Activated CD8-positive, alpha-beta memory T cell treated with anti-CD3 and anti-CD28 coated beads for 48 hours (primary cell): ENCODE measurements around the gene IL1RL2.

Experiments used
- DNase-seq, 3 experiments: peaks; one replicate each; pipeline ENCODE4 v3.0.0-alpha.2; 2020; ENCODE audit warnings: low read depth in 2 of 3, low spot score in 2 of 3

The IL1RL2 gene

DNA sequence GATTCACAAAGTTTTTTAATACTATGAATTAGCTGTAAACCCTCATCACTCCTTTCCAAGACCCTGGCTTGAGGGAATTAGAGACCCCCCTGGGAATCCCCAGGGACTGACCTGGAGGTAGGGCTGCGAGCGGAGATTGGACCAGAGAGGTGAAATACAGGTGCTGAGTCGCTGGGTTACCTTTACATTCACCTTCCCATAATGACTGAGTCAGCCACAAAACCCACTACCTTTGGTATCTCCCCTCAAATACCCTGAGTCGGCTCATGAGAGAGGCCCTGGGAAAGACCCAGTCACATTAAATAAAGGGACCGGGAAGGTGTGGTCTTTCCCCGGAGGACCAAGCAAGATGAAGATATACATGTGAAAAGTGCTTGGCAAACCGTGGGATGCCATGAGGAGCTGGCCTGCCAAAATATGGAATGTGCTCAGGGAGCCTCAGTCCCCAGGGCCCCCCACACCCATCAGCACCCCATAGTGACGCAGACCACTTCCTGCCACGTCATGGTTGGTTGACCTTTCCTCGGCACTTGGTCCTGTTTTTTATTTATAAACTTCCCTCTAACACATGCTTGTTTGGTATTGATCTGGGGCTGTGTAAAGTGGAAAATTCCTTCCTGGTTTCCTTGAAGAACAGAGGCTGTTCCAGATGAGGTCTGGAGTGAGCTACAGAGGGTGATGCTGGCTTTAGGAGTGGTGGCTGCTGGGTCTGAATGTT lies 51.4 kb downstream of the IL1RL2 start:
- no peak for DNase-seq

- DNase-seq, result no peak
These were observed 52.0 kb downstream of the IL1RL2 start for GRCh38 chr2:102238778-102239177.

GRCh38 chr2:102239344-102239743 lies 52.5 kb downstream of the IL1RL2 start:
- DNase-seq, result no peak

DNA sequence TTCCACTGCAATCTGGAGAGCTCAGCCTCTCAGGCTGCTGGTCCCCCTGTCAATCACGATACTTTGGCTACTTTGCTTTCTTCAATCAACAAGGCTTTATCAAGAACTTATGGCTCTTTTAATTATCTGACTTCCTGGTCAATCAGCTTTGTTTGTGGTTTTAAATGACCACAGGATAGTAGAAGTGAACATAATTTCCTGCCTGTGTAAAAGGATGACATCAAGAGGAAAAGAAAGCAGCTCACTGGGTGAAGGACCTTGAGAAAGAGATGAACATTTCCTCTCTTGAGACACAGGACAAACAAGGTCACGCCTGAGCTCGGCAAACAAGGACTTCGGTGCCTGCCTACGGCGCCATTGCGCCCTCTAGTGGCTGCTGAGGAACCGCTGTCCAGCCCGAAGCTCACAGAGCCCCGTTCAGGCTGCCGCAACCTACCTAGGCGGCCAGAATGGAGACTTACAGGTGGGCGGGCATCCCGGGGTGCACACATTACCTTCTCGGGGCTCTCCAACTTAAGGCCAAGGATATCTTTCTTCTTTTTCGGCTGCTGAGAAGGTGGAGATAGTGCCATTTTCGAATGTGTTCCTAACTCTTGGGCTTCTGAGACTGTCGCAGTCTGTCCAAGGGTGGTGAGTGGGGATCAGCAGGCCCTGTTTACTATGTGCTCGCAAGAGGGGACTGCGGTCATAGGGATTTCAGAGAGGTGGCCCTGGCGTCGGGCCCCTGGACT lies 54.0 kb downstream of the IL1RL2 start:
- peak; percentile 67 to 92 (median 81) for DNase-seq

- DNase-seq, result no peak
These were observed 54.9 kb downstream of the IL1RL2 start for GRCh38 chr2:102241616-102242305.

DNA sequence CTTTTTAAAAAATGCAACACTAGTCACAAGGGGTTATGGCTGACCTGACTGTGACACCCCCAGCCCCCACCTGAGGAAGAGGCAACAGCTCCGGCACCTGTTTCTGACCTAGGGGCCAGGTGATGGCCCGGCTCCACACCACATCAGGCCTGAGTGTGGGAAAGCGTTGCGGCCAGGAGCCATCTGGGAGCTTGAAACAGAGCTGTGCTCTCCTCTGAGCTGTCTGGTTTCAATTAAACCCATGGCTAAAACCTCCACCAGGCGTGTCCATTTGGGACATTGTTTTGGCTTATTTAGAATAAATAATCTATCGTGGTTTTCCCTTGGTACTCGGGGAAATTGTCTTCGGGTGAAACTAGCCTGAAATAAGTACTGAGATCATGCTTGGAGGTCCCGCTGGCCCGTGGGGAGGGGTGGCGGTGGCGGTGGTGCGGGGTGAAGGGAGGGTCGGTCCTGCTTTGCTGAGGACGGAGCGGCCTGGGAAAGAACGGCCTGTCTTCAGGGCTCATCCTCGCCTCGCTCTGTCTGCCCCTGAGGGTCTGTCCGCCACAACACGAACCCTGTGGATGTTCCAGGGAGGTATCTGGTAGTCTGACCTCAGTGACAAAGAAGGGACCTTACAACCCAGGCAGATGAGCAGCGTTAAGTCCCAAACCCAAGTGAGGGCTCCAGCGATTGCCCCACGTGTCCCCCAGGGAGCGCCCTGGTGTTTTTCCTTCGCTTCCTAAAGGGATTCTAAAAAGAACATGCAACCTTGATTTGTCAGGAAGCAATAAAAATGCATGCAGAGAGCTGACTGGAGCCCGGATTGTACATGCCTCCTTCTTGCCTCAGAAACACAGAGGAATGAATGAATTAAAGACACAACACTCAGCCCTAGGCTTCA lies 58.7 kb downstream of the IL1RL2 start:
- no peak for DNase-seq

DNA sequence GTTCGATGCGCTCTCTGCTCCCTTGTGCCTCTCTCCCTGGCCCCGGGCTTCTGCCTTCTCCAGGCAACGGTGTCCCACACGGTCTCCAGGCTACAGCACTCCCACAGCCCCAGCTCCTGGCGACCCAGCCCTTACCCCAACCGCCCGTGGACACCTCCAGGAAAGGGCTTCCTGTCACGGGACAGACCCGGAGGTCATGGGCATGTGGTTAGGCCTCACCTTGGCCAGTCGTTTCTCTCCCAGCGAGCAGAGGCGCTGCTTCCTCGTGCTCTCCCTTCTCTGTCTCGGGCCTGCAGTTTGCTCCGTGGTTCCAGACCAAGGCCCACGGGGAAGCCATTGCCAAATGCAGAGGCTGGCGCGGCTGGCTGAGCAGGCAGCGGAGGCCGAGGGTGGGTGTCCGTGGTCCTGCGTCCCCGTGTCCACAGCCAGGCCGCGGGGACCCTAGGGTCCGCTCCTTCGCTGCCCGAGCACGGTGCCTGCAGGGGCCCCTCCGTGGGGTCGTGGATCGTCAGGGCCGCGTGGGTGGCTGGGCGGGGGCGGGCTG lies 63.5 kb downstream of the IL1RL2 start:
- DNase-seq, result no peak

DNA sequence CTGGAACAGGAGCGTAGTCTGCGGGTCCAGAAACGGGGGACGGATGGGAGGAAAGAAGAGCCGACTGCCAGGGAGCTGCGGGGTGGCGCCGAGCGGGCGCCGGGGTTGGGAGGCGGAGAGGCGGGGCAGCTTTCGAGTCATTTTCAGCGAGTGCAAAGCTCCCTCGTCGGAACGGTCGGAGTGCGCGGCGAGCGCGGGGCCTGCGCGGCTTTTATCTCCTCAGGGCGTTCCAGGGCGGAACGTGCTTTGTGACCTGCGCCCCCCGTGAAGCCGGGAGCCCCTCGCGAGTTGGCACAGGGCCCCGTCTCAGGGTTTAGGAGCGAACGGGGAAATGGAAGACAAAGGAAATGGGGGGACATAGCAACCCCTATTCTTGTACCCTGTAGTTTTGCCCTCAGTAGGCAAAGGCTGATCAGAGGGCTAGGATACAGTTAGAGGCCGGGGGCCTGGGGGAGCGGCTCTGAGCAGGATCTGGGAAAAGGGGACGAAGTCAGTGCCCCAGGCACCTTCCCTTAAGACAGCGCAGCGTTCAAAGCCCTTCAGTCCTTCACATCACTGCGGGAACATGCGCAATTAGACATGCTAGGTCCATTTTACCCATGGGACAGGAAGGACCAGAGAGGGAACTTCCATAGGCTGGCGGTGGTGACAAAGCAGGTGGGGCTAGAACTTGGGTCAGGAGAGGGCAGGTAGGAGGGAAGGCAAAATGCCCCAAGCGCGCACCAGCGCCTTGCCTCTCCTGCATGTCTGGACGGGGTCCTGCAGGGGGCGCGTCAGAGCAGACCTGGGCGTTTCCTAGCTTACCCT lies 64.4 kb downstream of the IL1RL2 start:
- DNase-seq, result peak in 1 of 3 experiments; percentile 52

DNA sequence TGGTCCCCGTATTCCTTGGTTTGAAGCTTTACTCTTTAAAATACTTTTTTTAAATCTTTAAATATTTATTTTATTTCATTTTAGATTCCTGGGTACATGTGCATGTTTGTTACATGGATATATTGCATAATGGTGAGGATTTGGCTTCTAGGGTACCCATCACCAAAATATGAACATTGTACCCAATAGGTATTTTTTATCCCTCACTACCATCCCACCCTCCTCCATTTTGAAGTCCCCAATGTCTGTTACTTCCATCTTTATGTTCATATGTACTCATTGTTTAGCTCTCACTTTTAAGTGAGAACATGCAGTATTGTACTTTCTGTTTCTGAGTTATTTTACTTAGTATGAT lies 65.0 kb downstream of the IL1RL2 start:
- DNase-seq, result no peak

DNA sequence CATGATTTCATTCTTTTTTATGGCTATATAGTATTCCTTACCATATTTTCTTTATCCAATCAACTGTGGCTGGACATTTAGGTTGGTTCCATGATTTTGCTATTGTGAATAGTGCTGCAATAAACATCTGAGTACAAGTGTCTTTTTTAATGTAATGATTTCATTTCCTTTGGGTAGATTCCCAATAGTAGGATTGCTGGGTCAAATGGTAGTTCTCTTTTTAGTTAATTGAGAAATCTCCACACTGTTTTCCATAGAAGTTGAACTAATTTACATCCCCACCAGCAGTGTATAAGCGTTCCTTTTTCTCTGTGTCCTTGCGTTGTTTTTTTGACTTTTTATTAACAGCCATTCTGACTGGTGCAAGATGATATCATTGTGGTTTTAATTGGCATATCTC lies 65.4 kb downstream of the IL1RL2 start:
- no peak for DNase-seq

GRCh38 chr2:102253140-102253752 lies 66.4 kb downstream of the IL1RL2 start:
- DNase-seq, result no peak

GRCh38 chr2:102253753-102254150 lies 66.9 kb downstream of the IL1RL2 start:
- DNase-seq, result no peak

DNA sequence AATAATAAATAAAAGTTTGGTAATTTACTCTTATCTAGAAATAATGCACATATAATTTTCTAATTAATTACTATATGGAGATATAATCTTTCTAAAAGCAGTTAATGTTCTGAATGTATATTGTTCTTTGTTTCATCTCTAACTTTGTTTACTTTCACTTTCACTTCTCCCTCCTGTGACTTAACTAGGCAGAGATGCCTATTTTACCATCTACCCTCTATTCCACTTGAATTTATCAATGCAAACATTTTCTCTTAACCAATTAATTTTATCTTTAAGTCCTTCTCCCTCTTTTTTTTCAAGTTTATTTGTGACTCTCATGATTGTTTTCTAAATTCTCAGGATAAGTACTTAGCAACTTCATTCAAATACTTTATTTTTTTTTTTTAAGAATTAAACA lies 69.5 kb downstream of the IL1RL2 start:
- no peak for DNase-seq

GRCh38 chr2:102256874-102257462 lies 70.1 kb downstream of the IL1RL2 start:
- DNase-seq, result no peak

- no peak for DNase-seq
These were observed 71.2 kb downstream of the IL1RL2 start for GRCh38 chr2:102258025-102258385.

GRCh38 chr2:102258386-102259074 lies 71.7 kb downstream of the IL1RL2 start:
- DNase-seq, result no peak

DNA sequence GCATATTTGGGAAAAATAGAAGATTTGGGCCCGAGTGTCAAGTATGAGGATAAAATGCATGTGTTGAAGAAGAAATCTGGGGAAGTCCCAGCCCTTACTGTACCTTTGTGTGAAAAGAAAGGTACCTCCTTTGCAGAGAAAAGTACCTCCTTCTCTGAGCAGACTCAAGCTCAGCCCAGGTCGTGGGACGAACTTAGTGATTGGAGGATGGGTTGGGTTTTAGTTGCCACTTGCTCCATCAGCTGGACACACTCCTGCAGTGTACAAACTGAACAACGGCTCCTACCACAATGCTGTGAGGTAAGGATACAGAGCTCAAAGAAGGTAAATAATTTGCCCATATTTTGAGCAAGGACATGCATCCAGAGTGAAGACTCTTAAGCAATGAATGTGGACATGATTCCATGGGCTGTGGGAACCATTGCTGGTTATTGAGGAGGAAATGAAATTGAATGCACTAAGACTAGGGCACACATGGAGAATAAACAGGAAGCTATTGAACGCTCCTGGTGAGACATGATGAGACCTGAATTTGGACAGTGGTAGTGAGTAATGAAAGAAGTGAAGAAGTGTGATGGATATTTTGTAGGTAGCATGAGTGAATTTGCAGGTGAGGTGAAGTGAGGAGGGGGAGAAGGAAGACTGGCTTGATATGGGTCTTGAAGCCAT lies 74.8 kb downstream of the IL1RL2 start:
- no peak for DNase-seq
